ENCODE results near the gene MVB12B. TPM values are rescaled to one million over a fixed set of nuclear protein-coding genes. Genes with fewer than 3 reads are reported as not detected.

The MVB12B gene
- polyA plus RNA-seq, 1 donor from 2014 or later: 39.5 TPM

DNA sequence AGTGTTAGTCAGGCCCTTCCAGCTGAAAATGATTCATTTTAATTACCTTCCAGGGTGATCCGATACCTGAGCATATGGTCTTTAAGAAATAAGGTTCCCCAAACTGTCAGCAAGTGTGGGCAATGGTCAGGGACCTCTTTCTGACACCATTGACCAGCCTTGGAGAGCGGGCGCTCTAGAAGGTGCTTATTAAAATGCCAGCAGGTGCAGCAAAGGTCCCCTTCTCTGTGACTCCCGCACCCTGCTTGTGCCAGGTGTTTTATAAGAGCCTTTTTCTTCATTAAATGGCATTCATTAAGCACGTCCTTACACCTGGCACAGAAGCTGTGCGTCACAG, 85.3 kb downstream of the MVB12B start:
- no peak for TF ChIP-seq SMC3 (conservative IDR thresholded peaks at IDR 0.05; ENCODE audit: poor library complexity)
- no peak for TF ChIP-seq RAD21 (conservative IDR thresholded peaks at IDR 0.05)
- TF ChIP-seq CTCF (IDR thresholded peaks at IDR 0.05; ENCODE audit: poor library complexity, severe bottlenecking): no peak
- no peak for TF ChIP-seq EZH2 (IDR thresholded peaks at IDR 0.05; ENCODE audit: borderline replicate concordance, insufficient read depth, low read length, poor library complexity, severe bottlenecking)
- no peak for TF ChIP-seq EP300 (conservative IDR thresholded peaks at IDR 0.05; ENCODE audit: poor library complexity, severe bottlenecking)
- TF ChIP-seq TAF1 (IDR thresholded peaks at IDR 0.05; ENCODE audit: low read depth): no peak
- TF ChIP-seq POLR2AphosphoS5 (IDR thresholded peaks at IDR 0.05): no peak
- TF ChIP-seq, protein P1, sequence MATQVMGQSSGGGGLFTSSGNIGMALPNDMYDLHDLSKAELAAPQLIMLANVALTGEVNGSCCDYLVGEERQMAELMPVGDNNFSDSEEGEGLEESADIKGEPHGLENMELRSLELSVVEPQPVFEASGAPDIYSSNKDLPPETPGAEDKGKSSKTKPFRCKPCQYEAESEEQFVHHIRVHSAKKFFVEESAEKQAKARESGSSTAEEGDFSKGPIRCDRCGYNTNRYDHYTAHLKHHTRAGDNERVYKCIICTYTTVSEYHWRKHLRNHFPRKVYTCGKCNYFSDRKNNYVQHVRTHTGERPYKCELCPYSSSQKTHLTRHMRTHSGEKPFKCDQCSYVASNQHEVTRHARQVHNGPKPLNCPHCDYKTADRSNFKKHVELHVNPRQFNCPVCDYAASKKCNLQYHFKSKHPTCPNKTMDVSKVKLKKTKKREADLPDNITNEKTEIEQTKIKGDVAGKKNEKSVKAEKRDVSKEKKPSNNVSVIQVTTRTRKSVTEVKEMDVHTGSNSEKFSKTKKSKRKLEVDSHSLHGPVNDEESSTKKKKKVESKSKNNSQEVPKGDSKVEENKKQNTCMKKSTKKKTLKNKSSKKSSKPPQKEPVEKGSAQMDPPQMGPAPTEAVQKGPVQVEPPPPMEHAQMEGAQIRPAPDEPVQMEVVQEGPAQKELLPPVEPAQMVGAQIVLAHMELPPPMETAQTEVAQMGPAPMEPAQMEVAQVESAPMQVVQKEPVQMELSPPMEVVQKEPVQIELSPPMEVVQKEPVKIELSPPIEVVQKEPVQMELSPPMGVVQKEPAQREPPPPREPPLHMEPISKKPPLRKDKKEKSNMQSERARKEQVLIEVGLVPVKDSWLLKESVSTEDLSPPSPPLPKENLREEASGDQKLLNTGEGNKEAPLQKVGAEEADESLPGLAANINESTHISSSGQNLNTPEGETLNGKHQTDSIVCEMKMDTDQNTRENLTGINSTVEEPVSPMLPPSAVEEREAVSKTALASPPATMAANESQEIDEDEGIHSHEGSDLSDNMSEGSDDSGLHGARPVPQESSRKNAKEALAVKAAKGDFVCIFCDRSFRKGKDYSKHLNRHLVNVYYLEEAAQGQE (IDR thresholded peaks at IDR 0.05; ENCODE audit: borderline replicate concordance): no peak
- no peak for TF ChIP-seq MXI1 (conservative IDR thresholded peaks at IDR 0.05; ENCODE audit: poor library complexity, severe bottlenecking)
- no peak overlapping the region for H2AFZ ChIP-seq (ENCODE audit: low read depth, low read length)
- H3K36me3 ChIP-seq (ENCODE audit: insufficient read depth, low read length): peaks cover 6% of the 10 kb centered on the region
- no peaks in the 10 kb centered on the region for H3K9me3 ChIP-seq (ENCODE audit: low read length)
- H3K9me2 ChIP-seq (ENCODE audit: insufficient read depth, low read length): no peaks in the 10 kb centered on the region
- H3K79me2 ChIP-seq (replicated peaks; ENCODE audit: insufficient read depth, low read length): no peaks in the 10 kb centered on the region
- H3K27ac ChIP-seq (ENCODE audit: low read length): no peak overlapping the region
- H3K4me2 ChIP-seq (ENCODE audit: low read length): no peak overlapping the region
- no peak overlapping the region for H3K4me3 ChIP-seq (ENCODE audit: low read length)
- no peaks in the 10 kb centered on the region for H3F3A ChIP-seq (ENCODE audit: insufficient read depth, low read length, poor library complexity, severe bottlenecking)
- H3K27me3 ChIP-seq (ENCODE audit: insufficient read depth, low read depth, low read length): no peaks in the 10 kb centered on the region
- H4K20me1 ChIP-seq (ENCODE audit: insufficient read depth): no peaks in the 10 kb centered on the region
- H3K9ac ChIP-seq (ENCODE audit: low read length): no peak overlapping the region

DNA sequence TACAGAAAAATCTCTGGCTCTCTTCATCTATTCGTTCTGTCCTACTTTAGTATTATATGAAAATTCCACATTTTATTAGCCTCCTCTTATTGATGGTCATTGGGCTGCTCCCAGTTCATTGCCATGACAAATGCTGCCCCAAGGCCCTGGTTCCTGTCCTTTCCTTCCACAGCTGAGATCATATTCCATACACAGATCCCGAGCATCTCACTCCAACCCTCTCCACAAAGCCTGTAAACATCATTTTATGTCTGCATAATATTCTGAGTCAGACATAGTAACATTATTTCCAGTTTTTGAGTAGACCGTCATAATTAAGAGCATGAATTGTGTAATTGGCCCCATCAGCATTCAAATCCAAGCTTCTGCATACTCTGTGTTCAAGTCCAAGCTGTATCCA, 86.3 kb downstream of the MVB12B start:
- Histone ChIP-seq H3K27ac (ENCODE audit: low read length) (no peak overlapping the region), H3K79me2 (replicated peaks; ENCODE audit: insufficient read depth, low read length) (no peaks in the 10 kb centered on the region), H4K20me1 (ENCODE audit: insufficient read depth) (no peaks in the 10 kb centered on the region), H3K9me2 (ENCODE audit: insufficient read depth, low read length) (no peaks in the 10 kb centered on the region), H3F3A (ENCODE audit: insufficient read depth, low read length, poor library complexity, severe bottlenecking) (no peaks in the 10 kb centered on the region), H3K27me3 (ENCODE audit: insufficient read depth, low read depth, low read length) (no peaks in the 10 kb centered on the region), H3K36me3 (ENCODE audit: insufficient read depth, low read length) (peaks cover 6% of the 10 kb centered on the region), H3K4me2 (ENCODE audit: low read length) (no peak overlapping the region), H3K9ac (ENCODE audit: low read length) (no peak overlapping the region), H3K4me3 (ENCODE audit: low read length) (no peak overlapping the region), H3K9me3 (ENCODE audit: low read length) (no peaks in the 10 kb centered on the region), H2AFZ (ENCODE audit: low read depth, low read length) (no peak overlapping the region)
- TF ChIP-seq EZH2 (IDR thresholded peaks at IDR 0.05; ENCODE audit: borderline replicate concordance, insufficient read depth, low read length, poor library complexity, severe bottlenecking) (no peak), MXI1 (conservative IDR thresholded peaks at IDR 0.05; ENCODE audit: poor library complexity, severe bottlenecking) (no peak), CTCF (IDR thresholded peaks at IDR 0.05; ENCODE audit: poor library complexity, severe bottlenecking) (no peak), EP300 (conservative IDR thresholded peaks at IDR 0.05; ENCODE audit: poor library complexity, severe bottlenecking) (no peak), POLR2AphosphoS5 (IDR thresholded peaks at IDR 0.05) (no peak), TAF1 (IDR thresholded peaks at IDR 0.05; ENCODE audit: low read depth) (no peak)
- TF ChIP-seq, protein P1 (IDR thresholded peaks at IDR 0.05; ENCODE audit: borderline replicate concordance): no peak
